HepG2 (cell line): ENCODE measurements around the gene S1PR2. TPM values are rescaled to one million over a fixed set of nuclear protein-coding genes. Genes with fewer than 3 reads are reported as not detected.

Experiments used
- ATAC-seq: fragments of 200-7000 bp; cut with Tn5 transposase; 3 replicates; pipeline ENCODE4 v1.9.1; 2020; ENCODE audit warnings: mild to moderate bottlenecking, moderate library complexity
- BruUV-seq: library from RNA; stranded (reverse); fragments of 400-500 nt; replicated peaks from 2 replicates; lab custom pipeline; 2021; lab: Mats Ljungman, UMichigan
- CTCF ChIA-PET: fragments of 300-600 bp; formaldehyde crosslinking; extraction: SDS; loops from one replicate; lab custom pipeline; 2021; ENCODE audit warnings: low total read pairs, inconsistent platforms, low intra/inter-chr PET ratio; lab: Yijun Ruan, JAX
- POLR2A ChIA-PET: fragments of 350-600 bp; sonication (Branson Sonifier 250); formaldehyde crosslinking; loops from one replicate; lab custom pipeline; 2020; ENCODE audit warnings: antibody characterized with exemption, inconsistent platforms; lab: Yijun Ruan, JAX
- DNase-seq: peaks from one replicate; pipeline ENCODE4 v3.0.0-alpha.2; 2015; ENCODE audit warnings: low spot score
- FAIRE-seq: peaks from 3 replicates; lab custom pipeline; 2011; peaks lifted over from hg19 to GRCh38; lab: Jason Lieb, UNC
- H2AFZ ChIP-seq: one replicate; pipeline ENCODE4 v1.6.1; 2011; ENCODE audit warnings: low read length, inconsistent platforms
- H3K27ac ChIP-seq: fragments of 300-600 bp; 3 replicates; pipeline ENCODE4 v1.8.0; 2011; ENCODE audit warnings: mixed run types, mild to moderate bottlenecking, mixed read lengths, low read length, inconsistent platforms; ENCODE audit not compliant: insufficient read depth; ENCODE audit errors: extremely low read length
- H3K27me3 ChIP-seq, 2 experiments: fragments of 200-600 bp in 1 of 2; 2 replicates in 1 of 2; 3 replicates in 1 of 2; pipeline versions ENCODE4 v1.6.0 to v1.8.0; 2011; ENCODE audit warnings: low read length in 2 of 2, mild to moderate bottlenecking in 2 of 2, moderate library complexity in 2 of 2, inconsistent platforms in 1 of 2; ENCODE audit not compliant: insufficient read depth in 2 of 2, control insufficient read depth in 1 of 2
- H3K36me3 ChIP-seq, 2 experiments: fragments of 200-600 bp in 1 of 2; replicated peaks in 1 of 2; 2 replicates in 1 of 2; 3 replicates in 1 of 2; pipeline versions ENCODE4 v1.5.1 to v1.8.0; 2011; ENCODE audit warnings: low read length in 2 of 2, inconsistent platforms in 1 of 2; ENCODE audit not compliant: insufficient read depth in 2 of 2, control insufficient read depth in 1 of 2
- H3K4me1 ChIP-seq: 2 replicates; pipeline ENCODE4 v1.5.1; 2012; ENCODE audit warnings: low read length, inconsistent platforms; ENCODE audit not compliant: insufficient read depth
- H3K4me2 ChIP-seq: 2 replicates; pipeline ENCODE4 v1.6.0; 2011; ENCODE audit warnings: low read depth, low read length, inconsistent platforms
- H3K4me3 ChIP-seq, 3 experiments: fragments of 200-600 bp in 1 of 3; sonication (generic), shearing (Covaris generic) in 1 of 3; replicated peaks in 1 of 3; 2 replicates each; pipeline ENCODE4 v1.5.1; 2011 to 2016; ENCODE audit warnings: low read length in 3 of 3, inconsistent platforms in 2 of 3, low read depth in 2 of 3, mild to moderate bottlenecking in 2 of 3, control low read depth in 1 of 3, mixed read lengths in 1 of 3; ENCODE audit not compliant: insufficient read depth in 1 of 3
- H3K79me2 ChIP-seq: one replicate; pipeline ENCODE4 v1.6.1; 2011; ENCODE audit warnings: low read length, inconsistent platforms; ENCODE audit not compliant: insufficient read depth
- H3K9ac ChIP-seq: 2 replicates; pipeline ENCODE4 v1.6.0; 2011; ENCODE audit warnings: mild to moderate bottlenecking, low read depth, low read length, inconsistent platforms; ENCODE audit not compliant: insufficient read depth
- H3K9me3 ChIP-seq: 2 replicates; pipeline ENCODE4 v1.5.1; 2012; ENCODE audit warnings: mild to moderate bottlenecking, low read length
- H4K20me1 ChIP-seq: 2 replicates; pipeline ENCODE4 v1.6.0; 2011; ENCODE audit warnings: inconsistent platforms, mild to moderate bottlenecking, low read length, moderate library complexity; ENCODE audit not compliant: insufficient read depth
- SUZ12 ChIP-seq: fragments of 150-350 bp; IDR thresholded peaks from 2 replicates; pipeline ENCODE4 v1.6.1; 2014; ENCODE audit warnings: low read depth, low read length
- ZBTB42 ChIP-seq: sonication (generic); formaldehyde crosslinking; IDR thresholded peaks from 2 replicates; pipeline ENCODE4 v1.5.0; 2020; ENCODE audit warnings: mild to moderate bottlenecking, missing genetic modification reagents
- ZNF207 ChIP-seq: fragments of 450-650 bp; IDR thresholded peaks from 2 replicates; pipeline ENCODE4 v1.6.1; 2016; ENCODE audit warnings: antibody characterized with exemption, borderline replicate concordance
- ZNF33B ChIP-seq: sonication (generic); formaldehyde crosslinking; IDR thresholded peaks from 2 replicates; pipeline ENCODE4 v1.5.1; 2020; ENCODE audit warnings: mild to moderate bottlenecking, missing genetic modification reagents
- WGBS: methylation state at CpG from one replicate; pipeline ENCODE4 v1.1.6; 2017; ENCODE audit warnings: low lambda C conversion rate; 5-methylcytosine and 5-hydroxymethylcytosine counted together
- in situ Hi-C: cut with HindIII; loops from 2 replicates; pipeline ENCODE4 v1.10.0; 2017; ENCODE audit warnings: low pct_unique_long_range_greater_than_20kb; ENCODE audit not compliant: extremely low pct_ligation_motif_present
- intact Hi-C: fragments of 100-400 bp; cut with micrococcal nuclease; formaldehyde crosslinking; loops from one replicate; pipeline ENCODE4 v1.10.0; 2022; ENCODE audit not compliant: unreplicated experiment
- polyA plus RNA-seq, 8 experiments: library from polyadenylated mRNA; depleted of rRNA in 3 of 8; stranded (reverse) in 7 of 8; unstranded in 1 of 8; fragments of >200 nt; fragmentation: Illumina TruSeq in 4 of 8; extraction: Trizol in 4 of 8; gene quantifications; 2 replicates each; pipeline versions ENCODE4 v1.2.1 to v1.2.3, GENCODE V29; 2011 to 2016; ENCODE audit warnings: low read depth in 4 of 8, missing spikeins in 1 of 8, mixed read lengths in 1 of 8; ENCODE audit not compliant: insufficient read depth in 1 of 8
- total RNA-seq, 5 experiments: library from RNA; depleted of rRNA; stranded (reverse); fragments of >200 nt; fragmentation: Illumina TruSeq; extraction: Trizol; gene quantifications; 2 replicates each; pipeline ENCODE4 v1.2.3, GENCODE V29; 2016; ENCODE audit warnings: low read depth in 1 of 5
- TF ChIP-seq, protein P1 (sequence below): sonication (generic); formaldehyde crosslinking; IDR thresholded peaks from 2 replicates; pipeline ENCODE4 v1.8.1; 2023; ENCODE audit warnings: missing genetic modification reagents, inconsistent platforms, borderline replicate concordance

The S1PR2 gene
- total and polyA plus RNA-seq, 2 of the 13 experiments (the other 11 are each of a cell fraction or from before 2014, with no cell fraction given): 0.91 to 1.3 TPM

DNA sequence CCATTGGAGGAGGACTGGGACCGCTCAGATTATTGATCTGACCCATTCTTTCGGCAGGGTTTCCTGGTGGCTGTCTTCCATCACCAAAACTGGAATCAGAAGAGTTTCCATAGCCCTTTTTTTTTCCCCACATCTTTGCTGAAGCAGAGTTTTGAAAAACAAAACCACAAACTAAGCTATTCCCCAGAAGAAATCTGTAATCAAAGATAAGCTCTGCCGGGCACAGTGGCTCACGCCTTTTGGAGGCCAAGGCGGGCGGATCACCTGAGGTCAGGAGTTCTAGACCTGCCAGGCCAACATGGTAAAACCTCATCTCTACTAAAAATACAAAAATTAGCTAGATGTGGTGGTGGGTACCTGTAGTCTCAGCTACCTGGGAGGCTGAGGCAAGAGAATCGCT, 35.6 kb upstream of the S1PR2 start (continued):
- no peak for TF ChIP-seq ZNF207
- no peak for TF ChIP-seq ZBTB42 (CRISPR knock-in tag)
- TF ChIP-seq, protein P1, sequence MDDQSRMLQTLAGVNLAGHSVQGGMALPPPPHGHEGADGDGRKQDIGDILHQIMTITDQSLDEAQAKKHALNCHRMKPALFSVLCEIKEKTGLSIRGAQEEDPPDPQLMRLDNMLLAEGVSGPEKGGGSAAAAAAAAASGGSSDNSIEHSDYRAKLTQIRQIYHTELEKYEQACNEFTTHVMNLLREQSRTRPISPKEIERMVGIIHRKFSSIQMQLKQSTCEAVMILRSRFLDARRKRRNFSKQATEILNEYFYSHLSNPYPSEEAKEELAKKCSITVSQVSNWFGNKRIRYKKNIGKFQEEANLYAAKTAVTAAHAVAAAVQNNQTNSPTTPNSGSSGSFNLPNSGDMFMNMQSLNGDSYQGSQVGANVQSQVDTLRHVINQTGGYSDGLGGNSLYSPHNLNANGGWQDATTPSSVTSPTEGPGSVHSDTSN (CRISPR knock-in tag): no peak

DNA sequence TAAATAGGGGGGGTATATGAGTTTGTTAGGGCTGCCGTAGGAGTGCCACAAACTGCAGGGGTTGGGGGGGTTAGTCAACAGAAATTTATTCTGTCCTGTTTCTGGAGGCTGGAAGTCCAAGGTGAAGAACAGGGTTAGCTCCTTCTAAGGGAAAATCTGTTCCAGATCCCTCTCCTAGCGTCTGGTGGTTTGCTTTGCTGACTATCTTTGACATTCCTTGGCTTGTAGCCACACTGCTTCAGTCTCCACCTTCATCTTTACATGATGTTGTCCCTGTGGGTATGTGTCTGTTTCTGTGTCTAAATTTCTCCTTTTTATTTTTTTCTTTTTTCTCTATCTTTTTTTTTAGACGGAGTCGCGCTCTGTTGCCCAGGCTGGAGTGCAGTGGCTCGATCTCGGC, 31.6 kb upstream of the S1PR2 start:
- no peak for FAIRE-seq
- Histone ChIP-seq H3K9ac (no peak overlapping the region), H3K4me2 (no peak overlapping the region), H3K79me2 (no peaks in the 10 kb centered on the region), H3K27ac (no peak overlapping the region), H2AFZ (no peak overlapping the region), H3K36me3 (peaks cover 5 to 10% of the 10 kb centered on the region in 2 experiments; a peak in 4 of 5 replicates), H3K4me1 (peaks cover 45% of the 10 kb centered on the region), H4K20me1 (no peaks in the 10 kb centered on the region), H3K4me3 (no peak overlapping the region), H3K27me3 (no peaks in the 10 kb centered on the region), H3K9me3 (no peaks in the 10 kb centered on the region)
- intact Hi-C loops (no loop called here), in situ Hi-C loops (no loop called here)
- ChIA-PET POLR2A (interaction anchor here (0.7 to 1.2 kb wide), 2 partner anchors 8 to 24 kb away, joined by 3 to 4 read pairs; partner anchors contain the start of genes ICAM1 and ICAM4), CTCF (no interaction called here)
- no TSS peak for BruUV-seq
- WGBS: 68% methylated on average over 7 of the region's 7 CpGs
- ATAC-seq: no peak
- TF ChIP-seq ZNF33B (CRISPR knock-in tag) (no peak), SUZ12 (no peak)
- no peak for DNase-seq
